Cardiac fibroblast (primary cell): ENCODE measurements around the gene CPXCR1.
"Not testable (repeated sequence)": the region's sequence is repeated elsewhere in the genome, so short reads cannot be mapped to it uniquely, and the experiment has no call there.

ENCODE experiments used
- DNase-seq, 2 donors: peaks; one replicate each; pipeline versions ENCODE4 v3.0.0 to v3.0.0-alpha.2; 2010; ENCODE audit warnings: low read depth in 2 of 2
- H3K4me3 ChIP-seq, 2 donors: replicated peaks in 1 of 2; 1 replicate in 1 of 2; 2 replicates in 1 of 2; pipeline ENCODE4 v1.5.1; 2011; ENCODE audit warnings: low read depth in 2 of 2, low read length in 2 of 2, mild to moderate bottlenecking in 2 of 2, moderate library complexity in 1 of 2
- CTCF ChIP-seq: IDR thresholded peaks from one replicate; pipeline ENCODE4 v1.5.1; 2011; ENCODE audit warnings: low read depth, mild to moderate bottlenecking, low read length, inconsistent platforms

CPXCR1 gene

GRCh38 chrX:88746925-88747324, at the start of gene CPXCR1:
Gene CPXCR1, plus strand, starts transcription at chrX:88747225. Its CDS starts 6,190 bp downstream, at chrX:88753415.
- no peak within 1 kb of the TSS for H3K4me3 ChIP-seq
- TF ChIP-seq CTCF = no peak
- DNase-seq = no peak

GRCh38 chrX:88735835-88736234, 11.2 kb upstream of the CPXCR1 start:
- no peak for TF ChIP-seq CTCF
- DNase-seq = no peak
- no peak overlapping the region for H3K4me3 ChIP-seq

- not testable (repeated sequence) for H3K4me3 ChIP-seq
Measured at GRCh38 chrX:88746215-88746614, 810 bp upstream of the CPXCR1 start.

GRCh38 chrX:88752339-88752738, 5.3 kb downstream of the CPXCR1 start:
- H3K4me3 ChIP-seq, DNase-seq: not testable (repeated sequence)

More at GRCh38 chrX:88746215-88746614, 810 bp upstream of the CPXCR1 start:
- DNase-seq = not testable (repeated sequence)

DNA sequence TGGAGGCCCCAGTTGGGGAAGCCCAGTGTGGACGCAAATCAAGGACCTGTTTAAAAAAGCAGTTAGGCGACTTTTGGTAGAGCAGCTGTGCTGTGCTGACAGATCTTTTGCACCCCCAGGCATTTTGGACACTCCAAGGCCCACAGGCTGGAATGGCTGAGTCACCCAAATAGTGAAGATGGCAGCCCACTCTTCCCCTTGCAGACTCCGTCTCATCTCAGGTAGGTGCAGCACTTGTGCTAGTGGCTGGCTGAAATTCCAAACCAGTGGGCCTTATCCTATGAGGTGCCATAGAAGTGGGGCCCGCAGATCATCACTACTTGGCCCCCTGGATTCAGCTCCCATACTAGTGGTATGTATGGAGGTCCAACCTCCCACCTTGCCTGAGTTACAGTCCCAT, 42.8 kb downstream of the CPXCR1 start:
- no peak for TF ChIP-seq CTCF
- no peak overlapping the region for H3K4me3 ChIP-seq
- no peak for DNase-seq
